ENCODE results near the gene SSR1.

The SSR1 gene

DNA sequence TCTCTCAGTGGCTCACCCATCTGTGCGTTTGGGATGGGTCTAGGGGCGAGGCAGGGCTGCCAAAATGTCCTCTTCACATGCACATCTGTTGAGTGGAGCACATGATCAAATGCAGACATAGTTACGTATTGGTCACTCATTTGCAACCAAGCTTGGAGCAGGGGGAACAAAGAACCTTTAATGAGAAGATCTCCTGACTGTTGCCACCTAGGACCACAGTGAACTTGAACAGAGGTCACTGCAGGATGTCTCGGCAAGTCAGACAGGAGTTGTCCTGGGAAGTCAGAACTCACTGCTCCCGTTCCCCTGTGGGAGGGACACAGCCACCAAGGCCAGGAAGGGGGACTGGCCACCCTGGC is 73.4 kb downstream of the SSR1 start:
- TF ChIP-seq GATA3 (IDR thresholded peaks at IDR 0.05; ENCODE audit: low read depth, low read length) = no peak
- no peak for TF ChIP-seq GATA2 (IDR thresholded peaks at IDR 0.05; ENCODE audit: low read depth, low read length)

- TF ChIP-seq GATA3 (IDR thresholded peaks at IDR 0.05; ENCODE audit: low read depth, low read length) (no peak), GATA2 (IDR thresholded peaks at IDR 0.05; ENCODE audit: low read depth, low read length) (no peak)
These were observed 74.0 kb downstream of the SSR1 start for GRCh38 chr6:7238900-7239589.

DNA sequence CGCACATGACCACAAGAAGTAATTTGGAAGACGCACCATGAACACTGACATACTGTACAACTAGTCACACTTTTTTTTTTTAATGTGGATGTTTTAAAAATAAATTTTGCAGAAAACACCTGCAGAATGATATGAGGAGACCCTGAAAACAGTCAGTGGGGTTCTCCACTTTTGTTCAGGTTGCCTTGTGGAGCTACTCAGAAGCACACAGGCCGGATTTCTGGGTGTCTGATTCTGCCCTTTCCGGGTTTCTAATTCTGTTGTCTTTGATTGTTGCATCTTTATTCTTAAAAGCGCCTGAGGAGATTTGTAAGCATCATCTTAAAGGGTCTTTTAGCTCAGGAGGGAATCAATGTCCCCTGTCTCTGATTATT is 74.5 kb downstream of the SSR1 start:
- TF ChIP-seq GATA2 (IDR thresholded peaks at IDR 0.05; ENCODE audit: low read depth, low read length) (no peak), GATA3 (IDR thresholded peaks at IDR 0.05; ENCODE audit: low read depth, low read length) (no peak)

DNA sequence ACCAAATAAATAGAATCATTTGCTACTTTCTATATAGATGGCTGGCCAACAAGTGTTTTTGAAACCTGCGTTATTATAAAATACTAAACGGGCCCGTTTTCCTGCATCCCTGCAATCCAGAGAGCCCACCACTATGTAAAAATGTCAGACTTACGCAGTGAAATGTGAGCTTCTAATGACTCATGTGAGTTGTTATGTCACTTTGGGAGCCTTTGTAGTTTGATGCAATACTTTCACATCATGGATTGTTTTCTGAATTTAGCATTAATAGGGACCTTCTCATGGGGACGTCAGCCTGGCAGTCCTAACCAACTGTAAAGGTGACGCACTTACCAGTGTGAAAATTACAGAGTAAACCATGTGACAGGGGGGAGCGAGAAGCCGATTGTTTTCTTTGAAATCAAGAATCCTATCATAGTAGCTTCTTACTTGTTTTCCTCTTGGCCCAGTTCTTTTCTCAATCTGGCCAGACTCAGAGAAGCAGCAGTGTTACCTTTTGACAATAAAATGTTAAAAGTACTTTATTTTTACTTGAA is 75.3 kb downstream of the SSR1 start:
- no peak for TF ChIP-seq GATA2 (IDR thresholded peaks at IDR 0.05; ENCODE audit: low read depth, low read length)
- TF ChIP-seq GATA3 (IDR thresholded peaks at IDR 0.05; ENCODE audit: low read depth, low read length) = no peak

- TF ChIP-seq GATA3 (IDR thresholded peaks at IDR 0.05; ENCODE audit: low read depth, low read length) (no peak), GATA2 (IDR thresholded peaks at IDR 0.05; ENCODE audit: low read depth, low read length) (no peak)
These were observed 76.4 kb downstream of the SSR1 start for GRCh38 chr6:7236306-7237209.

DNA sequence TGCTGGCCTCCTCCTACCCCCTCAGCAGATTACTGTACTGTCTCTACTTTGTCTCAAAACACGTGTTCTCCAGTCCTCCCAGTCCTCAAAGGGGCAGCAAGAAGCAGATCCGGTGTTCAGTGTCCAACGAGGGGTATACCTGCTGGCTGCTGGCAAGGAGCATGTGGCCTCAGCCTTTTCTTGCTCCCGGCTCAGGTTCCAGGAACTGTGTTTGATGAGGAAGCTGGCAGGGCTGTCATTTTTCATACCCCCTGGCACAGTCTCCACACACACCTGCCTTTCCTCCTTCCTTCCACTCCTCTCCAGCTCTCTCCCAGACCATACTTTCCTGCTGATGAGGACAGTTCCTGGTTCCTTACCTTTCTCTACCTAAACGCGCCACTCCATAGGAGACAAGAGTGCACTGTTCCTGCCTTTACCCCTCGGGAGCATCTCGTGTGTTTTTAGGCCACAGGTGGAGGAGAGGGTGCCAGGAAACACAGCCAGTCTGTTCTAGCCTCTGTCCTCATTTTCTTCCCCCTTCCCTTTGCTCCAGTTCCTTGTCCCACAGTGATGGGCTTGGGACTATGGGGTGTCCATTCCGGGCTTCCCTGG is 77.2 kb downstream of the SSR1 start:
- no peak for TF ChIP-seq GATA3 (IDR thresholded peaks at IDR 0.05; ENCODE audit: low read depth, low read length)

DNA sequence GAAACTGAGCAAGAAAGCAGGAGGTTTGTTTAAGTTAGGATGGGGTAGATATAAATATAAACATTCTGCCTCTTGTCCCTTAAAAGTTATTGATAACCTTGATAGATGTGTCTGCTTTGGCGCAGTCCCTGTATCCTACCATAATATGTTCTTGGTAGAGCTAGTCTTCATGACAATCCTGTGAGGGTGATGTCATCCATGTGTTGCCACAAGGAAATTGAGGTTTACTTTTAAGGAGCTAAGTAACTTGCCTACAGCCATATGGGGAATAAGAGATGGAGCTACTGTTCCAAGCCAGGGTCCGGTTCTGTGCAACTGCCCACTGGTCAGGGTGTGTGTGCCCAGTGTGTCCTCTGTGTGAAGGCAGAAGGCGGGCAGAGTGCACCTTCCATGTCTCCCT is 78.5 kb downstream of the SSR1 start:
- TF ChIP-seq GATA2 (IDR thresholded peaks at IDR 0.05; ENCODE audit: low read depth, low read length) (no peak), GATA3 (IDR thresholded peaks at IDR 0.05; ENCODE audit: low read depth, low read length) (no peak)

GRCh38 chr6:7232351-7232750 is 80.6 kb downstream of the SSR1 start:
- TF ChIP-seq GATA3 (IDR thresholded peaks at IDR 0.05; ENCODE audit: low read depth, low read length) (no peak), GATA2 (IDR thresholded peaks at IDR 0.05; ENCODE audit: low read depth, low read length) (no peak)

- TF ChIP-seq GATA3 (IDR thresholded peaks at IDR 0.05; ENCODE audit: low read depth, low read length) (no peak), GATA2 (IDR thresholded peaks at IDR 0.05; ENCODE audit: low read depth, low read length) (no peak)
These were observed 81.9 kb downstream of the SSR1 start for GRCh38 chr6:7230956-7231713.

- TF ChIP-seq GATA2 (IDR thresholded peaks at IDR 0.05; ENCODE audit: low read depth, low read length) (no peak), GATA3 (IDR thresholded peaks at IDR 0.05; ENCODE audit: low read depth, low read length) (no peak)
These were observed 82.7 kb downstream of the SSR1 start for GRCh38 chr6:7230327-7230691.

DNA sequence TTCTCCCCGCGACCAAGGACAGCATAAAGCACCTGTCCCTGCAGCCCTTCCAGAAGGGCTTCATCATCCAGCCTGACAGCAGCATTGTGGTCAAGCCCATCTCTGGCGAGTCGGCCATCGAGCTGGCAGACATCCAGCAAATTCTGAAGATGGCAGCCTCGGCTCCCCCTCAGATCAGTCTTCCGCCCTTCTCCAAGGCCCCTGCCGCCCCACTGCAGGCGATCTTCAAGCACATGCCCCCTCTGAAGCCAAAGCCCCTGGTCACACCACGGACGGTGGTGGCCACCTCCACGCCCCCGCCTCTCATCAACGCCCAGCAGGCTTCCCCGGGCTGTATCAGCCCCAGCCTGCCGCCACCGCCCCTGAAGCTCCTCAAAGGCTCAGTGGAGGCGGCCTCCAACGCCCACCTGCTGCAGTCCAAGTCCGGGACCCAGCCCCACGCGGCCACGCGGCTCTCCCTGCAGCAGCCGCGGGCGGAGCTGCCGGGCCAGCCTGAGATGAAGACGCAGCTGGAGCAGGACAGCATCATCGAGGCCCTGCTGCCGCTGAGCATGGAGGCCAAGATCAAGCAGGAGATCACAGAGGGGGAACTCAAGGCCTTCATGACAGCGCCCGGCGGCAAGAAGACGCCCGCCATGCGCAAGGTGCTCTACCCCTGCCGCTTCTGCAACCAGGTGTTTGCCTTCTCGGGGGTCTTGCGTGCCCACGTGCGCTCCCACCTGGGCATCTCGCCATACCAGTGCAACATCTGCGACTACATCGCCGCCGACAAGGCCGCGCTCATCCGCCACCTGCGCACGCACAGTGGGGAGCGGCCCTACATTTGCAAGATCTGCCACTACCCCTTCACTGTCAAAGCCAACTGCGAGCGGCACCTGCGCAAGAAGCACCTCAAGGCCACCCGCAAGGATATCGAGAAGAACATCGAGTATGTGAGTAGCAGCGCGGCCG is 83.3 kb downstream of the SSR1 start:
- TF ChIP-seq GATA3 (IDR thresholded peaks at IDR 0.05; ENCODE audit: low read depth, low read length) = no peak
- no peak for TF ChIP-seq GATA2 (IDR thresholded peaks at IDR 0.05; ENCODE audit: low read depth, low read length)

DNA sequence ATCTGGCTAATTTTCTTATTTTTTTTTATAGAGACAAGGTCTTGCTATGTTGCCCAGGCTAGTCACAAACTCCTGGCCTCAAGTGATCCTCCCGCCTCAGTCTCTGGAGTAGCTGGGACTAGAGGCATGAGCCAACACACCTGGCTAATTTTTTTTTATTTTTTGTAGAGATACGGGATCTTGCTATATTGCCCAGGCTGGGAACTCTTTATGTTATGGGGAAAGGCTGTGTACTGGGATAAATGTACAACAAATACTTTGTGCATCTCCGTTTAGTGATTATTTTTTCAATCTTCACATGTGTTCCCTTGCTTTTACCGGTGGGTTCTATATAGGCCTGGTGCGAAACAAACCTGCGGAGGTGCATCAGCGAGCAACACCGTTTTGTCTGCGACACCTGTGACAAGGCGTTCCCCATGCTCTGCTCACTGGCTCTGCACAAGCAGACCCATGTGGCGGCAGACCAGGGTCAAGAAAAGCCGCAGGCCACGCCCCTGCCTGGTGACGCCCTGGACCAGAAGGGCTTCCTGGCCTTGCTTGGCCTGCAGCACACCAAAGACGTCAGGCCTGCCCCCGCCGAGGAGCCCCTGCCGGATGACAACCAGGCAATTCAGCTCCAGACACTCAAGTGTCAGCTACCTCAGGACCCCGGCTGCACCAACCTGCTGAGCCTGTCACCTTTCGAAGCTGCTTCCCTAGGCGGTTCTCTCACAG is 84.2 kb downstream of the SSR1 start:
- TF ChIP-seq GATA3 (IDR thresholded peaks at IDR 0.05; ENCODE audit: low read depth, low read length) (no peak), GATA2 (IDR thresholded peaks at IDR 0.05; ENCODE audit: low read depth, low read length) (no peak)
